ENCODE data around the gene MCOLN2. TPM values are rescaled to one million over a fixed set of nuclear protein-coding genes. Genes with fewer than 3 reads are reported as not detected.

Gene MCOLN2
- total RNA-seq: 0.50 to 0.96 TPM (median 0.82 TPM) in 3 replicates

DNA sequence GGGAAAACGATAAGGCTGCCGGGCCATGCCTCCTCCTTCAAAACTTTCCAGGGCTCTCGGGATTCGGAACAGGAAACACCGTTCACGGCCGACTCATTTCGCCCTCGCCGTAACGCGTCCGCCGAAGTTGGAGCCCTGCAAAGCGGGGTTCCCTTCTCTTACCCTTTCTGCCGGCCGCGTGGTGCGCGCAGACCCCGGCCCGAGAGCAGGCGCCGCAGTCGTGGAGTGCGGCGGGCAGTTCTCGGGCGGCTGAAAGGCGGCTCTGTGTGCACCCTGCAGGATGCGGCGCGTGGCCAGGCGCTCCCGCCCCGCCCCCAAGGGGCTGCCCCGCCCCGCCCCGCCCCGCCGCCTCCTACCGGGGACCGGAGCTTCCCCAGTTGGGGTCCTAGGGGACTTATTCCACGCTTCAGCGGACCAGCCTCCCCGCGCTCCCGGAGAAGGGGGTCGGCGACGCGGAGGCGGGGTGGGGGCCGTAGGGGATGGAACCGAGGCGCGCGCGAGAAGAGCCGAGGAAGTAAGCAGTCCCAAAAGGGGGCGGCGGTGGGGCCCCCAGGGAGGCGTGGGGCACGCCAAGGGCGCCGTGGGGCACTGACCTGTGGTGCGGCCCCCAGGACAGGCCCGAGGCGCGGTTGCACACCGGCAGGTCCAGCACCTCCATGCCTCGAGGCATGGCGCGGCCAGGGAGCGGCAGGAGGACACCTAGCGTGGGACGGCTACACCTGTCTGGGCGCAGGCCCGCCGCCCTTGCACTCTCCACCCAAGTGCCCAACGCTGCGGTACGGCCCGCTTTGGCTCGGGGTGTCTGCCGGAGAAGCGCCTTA lies at the start of gene MCOLN2:
TSS of gene MCOLN2 (minus strand) at position 268 of the 821 bp plus-strand sequence. CDS start at position 27, 241 bp downstream.
- Mint-ChIP-seq H3K27ac (no peak within 1 kb of the TSS), H3K27me3 (ENCODE audit: low read depth) (peaks cover 80% of the 10 kb centered on the region), H3K4me1 (peaks cover 8% of the 10 kb centered on the region)

GRCh38 chr1:85042413-85042812 lies 45.5 kb upstream of the MCOLN2 start:
- no peak overlapping the region for H3K4me3 Mint-ChIP-seq
- no peak overlapping the region for H3K27ac Mint-ChIP-seq
- peaks cover 38% of the 10 kb centered on the region for H3K27me3 Mint-ChIP-seq (ENCODE audit: low read depth)
- DNase-seq (ENCODE audit: low spot score in 2 of 2, unreplicated experiment in 2 of 2): no peak
- no peaks in the 10 kb centered on the region for H3K36me3 Mint-ChIP-seq
- peaks cover 5% of the 10 kb centered on the region for H3K4me1 Mint-ChIP-seq
- TF ChIP-seq, protein P1, sequence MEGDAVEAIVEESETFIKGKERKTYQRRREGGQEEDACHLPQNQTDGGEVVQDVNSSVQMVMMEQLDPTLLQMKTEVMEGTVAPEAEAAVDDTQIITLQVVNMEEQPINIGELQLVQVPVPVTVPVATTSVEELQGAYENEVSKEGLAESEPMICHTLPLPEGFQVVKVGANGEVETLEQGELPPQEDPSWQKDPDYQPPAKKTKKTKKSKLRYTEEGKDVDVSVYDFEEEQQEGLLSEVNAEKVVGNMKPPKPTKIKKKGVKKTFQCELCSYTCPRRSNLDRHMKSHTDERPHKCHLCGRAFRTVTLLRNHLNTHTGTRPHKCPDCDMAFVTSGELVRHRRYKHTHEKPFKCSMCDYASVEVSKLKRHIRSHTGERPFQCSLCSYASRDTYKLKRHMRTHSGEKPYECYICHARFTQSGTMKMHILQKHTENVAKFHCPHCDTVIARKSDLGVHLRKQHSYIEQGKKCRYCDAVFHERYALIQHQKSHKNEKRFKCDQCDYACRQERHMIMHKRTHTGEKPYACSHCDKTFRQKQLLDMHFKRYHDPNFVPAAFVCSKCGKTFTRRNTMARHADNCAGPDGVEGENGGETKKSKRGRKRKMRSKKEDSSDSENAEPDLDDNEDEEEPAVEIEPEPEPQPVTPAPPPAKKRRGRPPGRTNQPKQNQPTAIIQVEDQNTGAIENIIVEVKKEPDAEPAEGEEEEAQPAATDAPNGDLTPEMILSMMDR (IDR thresholded peaks at IDR 0.05; ENCODE audit: unreplicated experiment): no peak
- H3K9me3 Mint-ChIP-seq: no peaks in the 10 kb centered on the region

More for the DNA sequence above, at the start of gene MCOLN2:
- Mint-ChIP-seq H3K4me3 (peak within 1 kb of the TSS; percentile 69), H3K9me3 (peaks cover 16% of the 10 kb centered on the region), H3K36me3 (peaks cover 2% of the 10 kb centered on the region)
- peak; percentile 27 to 47 for DNase-seq (ENCODE audit: low spot score in 2 of 2, unreplicated experiment in 2 of 2)
- TF ChIP-seq, protein P1 (IDR thresholded peaks at IDR 0.05; ENCODE audit: unreplicated experiment): no peak

- Mint-ChIP-seq H3K36me3 (no peaks in the 10 kb centered on the region), H3K4me3 (no peak overlapping the region), H3K27me3 (ENCODE audit: low read depth) (peaks cover 31% of the 10 kb centered on the region), H3K27ac (no peak overlapping the region), H3K9me3 (no peaks in the 10 kb centered on the region), H3K4me1 (no peaks in the 10 kb centered on the region)
- TF ChIP-seq, protein P1 (IDR thresholded peaks at IDR 0.05; ENCODE audit: unreplicated experiment): no peak
- no peak for DNase-seq (ENCODE audit: low spot score in 2 of 2, unreplicated experiment in 2 of 2)
These were observed 44.9 kb upstream of the MCOLN2 start for GRCh38 chr1:85041793-85042192.

DNA sequence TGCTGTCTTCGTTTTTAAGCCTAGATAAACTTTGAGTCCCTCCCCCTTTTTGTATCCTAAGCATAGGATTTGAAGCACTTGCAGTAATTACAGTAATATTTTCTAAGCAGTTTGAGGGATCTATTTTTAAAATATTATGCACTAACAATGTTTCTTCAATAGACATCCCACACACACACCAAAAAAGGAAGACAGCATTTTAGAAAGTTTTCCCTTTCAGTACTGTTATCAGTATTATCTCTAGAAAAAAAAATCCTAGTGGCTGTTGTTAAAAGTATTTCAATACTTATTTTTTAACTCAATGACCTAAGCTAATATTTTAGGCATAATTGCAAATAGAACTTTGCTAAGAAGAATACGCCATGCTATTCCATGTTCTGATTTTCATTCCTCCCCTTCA lies 36.3 kb upstream of the MCOLN2 start:
- H3K27ac Mint-ChIP-seq: no peak overlapping the region
- H3K36me3 Mint-ChIP-seq: no peaks in the 10 kb centered on the region
- no peak for DNase-seq (ENCODE audit: low spot score in 2 of 2, unreplicated experiment in 2 of 2)
- H3K4me1 Mint-ChIP-seq: peaks cover 7% of the 10 kb centered on the region
- H3K27me3 Mint-ChIP-seq (ENCODE audit: low read depth): no peaks in the 10 kb centered on the region
- H3K9me3 Mint-ChIP-seq: no peaks in the 10 kb centered on the region
- no peak overlapping the region for H3K4me3 Mint-ChIP-seq
- TF ChIP-seq, protein P1 (IDR thresholded peaks at IDR 0.05; ENCODE audit: unreplicated experiment): no peak

DNA sequence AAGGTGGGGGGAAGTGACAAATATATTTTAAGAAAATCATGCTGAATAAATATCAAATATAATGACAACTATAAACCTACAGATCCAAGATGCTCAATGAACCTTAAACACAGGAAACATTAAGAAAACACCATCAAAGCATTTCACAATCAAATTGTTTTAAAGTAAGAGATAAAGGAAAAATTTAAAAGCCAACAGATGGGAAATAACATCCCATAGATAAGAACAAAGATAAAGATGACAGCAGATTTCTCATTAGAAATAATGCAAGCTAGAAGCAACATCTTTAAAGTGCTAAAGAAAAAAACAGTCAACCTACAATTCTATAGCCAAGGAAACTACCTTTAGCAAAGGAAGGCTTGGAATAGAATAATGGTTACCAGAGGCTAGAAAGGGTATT lies 33.6 kb upstream of the MCOLN2 start:
- Mint-ChIP-seq H3K27ac (no peak overlapping the region), H3K9me3 (no peaks in the 10 kb centered on the region), H3K27me3 (ENCODE audit: low read depth) (no peaks in the 10 kb centered on the region), H3K4me3 (no peak overlapping the region), H3K4me1 (peaks cover 4% of the 10 kb centered on the region), H3K36me3 (no peaks in the 10 kb centered on the region)
- DNase-seq (ENCODE audit: low spot score in 2 of 2, unreplicated experiment in 2 of 2): no peak
- TF ChIP-seq, protein P1 (IDR thresholded peaks at IDR 0.05; ENCODE audit: unreplicated experiment): no peak
